Right atrium auricular region (tissue), 2 donors: ENCODE data around the gene VMAC. TPM values are rescaled to one million over a fixed set of nuclear protein-coding genes. Genes with fewer than 3 reads are reported as not detected.

ENCODE experiments used
- DNase-seq: peaks from one replicate; pipeline ENCODE4 v3.0.0-alpha.2; 2019; ENCODE audit warnings: low spot score
- H3K27ac ChIP-seq, 2 donors: fragments of 200-600 bp; sonication (generic); 1 replicate in 1 of 2; 2 replicates in 1 of 2; pipeline ENCODE4 v1.5.1; 2016 to 2019
- H3K27me3 ChIP-seq, 2 donors: fragments of 200-600 bp; sonication (generic); one replicate each; pipeline versions ENCODE4 v1.5.1 to v1.6.0; 2017 to 2019
- H3K36me3 ChIP-seq: fragments of 200-600 bp; sonication (generic); one replicate; pipeline ENCODE4 v1.5.1; 2016
- H3K4me1 ChIP-seq, 2 donors: fragments of 200-600 bp; sonication (generic); one replicate each; pipeline versions ENCODE4 v1.5.1 to v1.6.0; 2017 to 2019
- H3K4me3 ChIP-seq, 2 donors: fragments of 200-600 bp; sonication (generic); 1 replicate in 1 of 2; 2 replicates in 1 of 2; pipeline ENCODE4 v1.5.1; 2017 to 2019; ENCODE audit warnings: mild to moderate bottlenecking in 1 of 2, moderate library complexity in 1 of 2
- H3K9me3 ChIP-seq, 2 donors: fragments of 200-600 bp; sonication (generic); one replicate each; pipeline ENCODE4 v1.5.1; 2019
- total RNA-seq, 2 donors: library from RNA; depleted of rRNA; stranded (reverse); fragments of >200 nt; gene quantifications; one replicate each; pipeline ENCODE4 v1.1.0, GENCODE V29; 2016
- TF ChIP-seq, protein P1 (sequence below), 2 donors: fragments of 200-600 bp; sonication (generic); IDR thresholded peaks; one replicate each; pipeline ENCODE4 v1.5.1; 2019; ENCODE audit warnings: antibody characterized with exemption in 2 of 2

VMAC gene
- total RNA-seq, 2 donors from 2014 or later: 2.6 to 4.1 TPM

DNA sequence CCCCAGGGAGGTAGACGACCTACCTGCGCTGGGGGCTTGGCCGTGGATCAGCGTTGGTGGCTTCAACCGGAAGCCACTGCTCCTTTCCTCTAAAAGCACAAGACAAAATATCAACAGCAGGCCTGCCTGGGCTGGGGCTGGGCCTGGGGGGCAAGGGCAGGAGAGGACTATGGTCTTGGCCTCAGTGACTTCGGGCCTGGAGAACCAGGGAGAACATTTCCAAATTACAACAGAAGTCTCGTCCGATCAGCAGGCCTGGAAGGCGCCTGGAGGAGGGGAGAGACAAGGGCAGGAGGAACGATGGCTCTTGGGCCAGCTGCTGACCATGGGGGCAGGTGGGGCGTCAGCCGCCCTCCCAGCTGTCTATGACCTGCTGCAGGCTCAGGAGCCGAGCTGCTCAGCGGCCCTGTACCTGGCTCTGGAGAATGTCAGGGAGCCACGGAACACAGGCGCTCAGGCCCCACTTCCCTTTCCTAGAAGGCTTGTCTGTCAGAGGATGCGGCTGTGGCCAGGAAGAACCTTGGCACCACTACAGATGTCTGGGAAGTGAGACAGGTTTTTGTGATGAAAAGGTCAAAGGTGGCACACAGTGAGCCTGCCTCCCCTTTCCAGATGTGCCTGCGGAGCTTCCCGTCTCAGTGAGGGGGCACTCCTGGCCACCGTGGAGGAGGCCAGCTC lies 28.9 kb downstream of the VMAC start:
- H3K27me3 ChIP-seq: no peaks in the 10 kb centered on the region
- TF ChIP-seq, protein P1, sequence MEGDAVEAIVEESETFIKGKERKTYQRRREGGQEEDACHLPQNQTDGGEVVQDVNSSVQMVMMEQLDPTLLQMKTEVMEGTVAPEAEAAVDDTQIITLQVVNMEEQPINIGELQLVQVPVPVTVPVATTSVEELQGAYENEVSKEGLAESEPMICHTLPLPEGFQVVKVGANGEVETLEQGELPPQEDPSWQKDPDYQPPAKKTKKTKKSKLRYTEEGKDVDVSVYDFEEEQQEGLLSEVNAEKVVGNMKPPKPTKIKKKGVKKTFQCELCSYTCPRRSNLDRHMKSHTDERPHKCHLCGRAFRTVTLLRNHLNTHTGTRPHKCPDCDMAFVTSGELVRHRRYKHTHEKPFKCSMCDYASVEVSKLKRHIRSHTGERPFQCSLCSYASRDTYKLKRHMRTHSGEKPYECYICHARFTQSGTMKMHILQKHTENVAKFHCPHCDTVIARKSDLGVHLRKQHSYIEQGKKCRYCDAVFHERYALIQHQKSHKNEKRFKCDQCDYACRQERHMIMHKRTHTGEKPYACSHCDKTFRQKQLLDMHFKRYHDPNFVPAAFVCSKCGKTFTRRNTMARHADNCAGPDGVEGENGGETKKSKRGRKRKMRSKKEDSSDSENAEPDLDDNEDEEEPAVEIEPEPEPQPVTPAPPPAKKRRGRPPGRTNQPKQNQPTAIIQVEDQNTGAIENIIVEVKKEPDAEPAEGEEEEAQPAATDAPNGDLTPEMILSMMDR (IDR thresholded peaks at IDR 0.05): no peak
- no peak overlapping the region for H3K4me3 ChIP-seq
- no peaks in the 10 kb centered on the region for H3K9me3 ChIP-seq
- H3K4me1 ChIP-seq: peaks cover 0 to 34% of the 10 kb centered on the region in 2 donors
- no peak overlapping the region for H3K27ac ChIP-seq
- peaks cover 49% of the 10 kb centered on the region for H3K36me3 ChIP-seq
- no peak for DNase-seq

DNA sequence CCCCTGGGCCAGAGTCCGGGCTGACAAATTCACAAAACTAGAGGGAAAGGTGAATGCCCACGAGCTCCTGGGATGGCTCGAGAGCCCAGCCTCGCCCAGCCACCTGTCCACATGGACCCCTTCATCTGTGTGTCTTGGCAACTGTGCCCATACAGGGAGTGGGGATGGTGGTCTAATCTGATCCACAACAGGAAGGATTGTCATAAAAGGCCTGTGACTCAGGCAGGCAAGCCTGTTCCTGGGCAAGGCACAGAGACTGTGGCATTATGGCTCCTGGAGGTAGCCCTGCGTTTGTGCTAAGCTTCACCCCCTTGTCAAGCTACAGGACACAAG lies 29.4 kb downstream of the VMAC start:
- no peaks in the 10 kb centered on the region for H3K9me3 ChIP-seq

DNA sequence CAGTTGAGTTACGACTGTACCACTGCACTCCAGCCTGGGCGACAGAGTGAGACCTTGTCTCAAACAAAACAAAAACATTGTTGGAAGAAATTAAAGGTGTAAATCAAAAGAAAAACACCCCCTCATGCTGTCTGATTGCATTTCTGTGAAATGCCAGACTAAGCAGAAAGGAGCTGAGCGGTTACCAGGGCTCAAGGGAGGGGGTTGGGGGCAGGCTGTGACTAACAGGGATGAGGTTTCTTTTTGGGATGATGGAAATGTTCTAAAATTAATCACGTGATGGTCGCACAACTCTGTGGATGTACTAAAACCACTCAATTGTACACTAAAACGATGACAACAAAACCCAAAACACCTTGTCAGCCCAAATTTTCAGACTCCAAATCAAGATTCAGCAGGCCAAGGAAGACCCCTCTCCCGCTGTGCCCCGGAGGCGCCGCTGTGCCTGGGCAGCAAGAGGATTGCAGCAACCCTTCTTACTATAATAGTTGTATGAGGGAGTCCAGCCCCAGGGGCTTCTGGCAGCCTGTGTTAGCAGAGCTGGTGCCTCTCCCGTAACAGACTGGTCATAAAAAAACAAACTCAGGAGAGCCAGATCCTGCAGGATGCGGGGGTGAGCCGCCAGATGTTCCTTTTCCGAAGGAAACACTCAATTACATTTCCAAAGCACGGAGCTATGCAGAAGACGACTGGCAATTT lies 30.3 kb downstream of the VMAC start:
- Histone ChIP-seq H3K36me3 (peaks cover 35% of the 10 kb centered on the region), H3K27ac (peak overlapping the region; percentile 53 to 66), H3K4me1 (peaks cover 0 to 34% of the 10 kb centered on the region in 2 donors), H3K4me3 (no peak overlapping the region), H3K9me3 (no peaks in the 10 kb centered on the region), H3K27me3 (no peaks in the 10 kb centered on the region)
- DNase-seq: no peak
- TF ChIP-seq, protein P1 (IDR thresholded peaks at IDR 0.05): no peak

More for the DNA sequence above, 29.4 kb downstream of the VMAC start:
- H3K27ac ChIP-seq: no peak overlapping the region
- no peak for DNase-seq
- no peak overlapping the region for H3K4me3 ChIP-seq
- peaks cover 44% of the 10 kb centered on the region for H3K36me3 ChIP-seq
- H3K4me1 ChIP-seq: peaks cover 0 to 34% of the 10 kb centered on the region in 2 donors
- H3K27me3 ChIP-seq: no peaks in the 10 kb centered on the region
- TF ChIP-seq, protein P1 (IDR thresholded peaks at IDR 0.05): no peak

DNA sequence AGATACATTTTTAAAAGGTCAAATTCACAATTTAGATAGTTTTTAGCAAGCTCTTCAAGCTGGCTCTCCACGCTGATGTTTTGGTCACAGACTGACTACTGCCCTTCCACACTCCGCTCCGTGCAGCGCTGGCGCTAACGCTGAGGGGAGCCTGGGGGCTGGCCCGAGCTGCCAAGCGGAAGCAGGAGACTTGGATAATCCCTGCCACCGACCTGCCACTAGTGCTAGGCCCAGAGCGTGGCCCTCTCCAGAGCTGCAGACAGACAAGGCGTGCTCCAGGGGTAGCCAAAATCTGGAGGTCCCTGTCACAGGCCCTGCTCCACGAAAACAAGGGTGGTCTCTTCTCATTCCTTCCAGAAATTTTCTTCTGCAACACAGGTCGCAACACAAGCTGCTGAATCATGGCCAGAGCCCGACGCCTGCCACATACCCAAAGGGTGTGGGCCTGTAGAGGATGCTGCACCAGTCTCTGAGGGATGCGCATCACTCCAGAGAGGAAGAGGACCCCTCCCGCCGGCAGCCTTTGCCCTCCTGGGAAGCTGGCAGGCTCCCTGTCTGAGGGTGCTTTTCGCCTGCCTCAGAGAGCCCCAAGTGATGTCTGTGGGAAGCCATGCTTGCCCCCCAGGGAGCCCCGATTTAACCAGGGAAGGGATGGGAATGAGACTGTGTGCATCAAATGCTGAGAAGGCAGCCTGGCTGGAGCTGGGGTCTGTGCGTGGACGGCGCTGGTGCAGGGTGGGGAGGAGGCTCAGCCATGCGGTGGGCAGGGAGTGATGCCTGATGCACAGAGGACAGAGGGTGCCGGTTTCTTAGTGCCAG lies 31.0 kb downstream of the VMAC start:
- H3K9me3 ChIP-seq: no peaks in the 10 kb centered on the region
- DNase-seq: no peak
- H3K4me1 ChIP-seq: peaks cover 0 to 34% of the 10 kb centered on the region in 2 donors
- H3K4me3 ChIP-seq: no peak overlapping the region
- H3K36me3 ChIP-seq: peaks cover 31% of the 10 kb centered on the region
- TF ChIP-seq, protein P1 (IDR thresholded peaks at IDR 0.05): no peak
- H3K27ac ChIP-seq: peak overlapping the region; percentile 43 to 53
- H3K27me3 ChIP-seq: no peaks in the 10 kb centered on the region

DNA sequence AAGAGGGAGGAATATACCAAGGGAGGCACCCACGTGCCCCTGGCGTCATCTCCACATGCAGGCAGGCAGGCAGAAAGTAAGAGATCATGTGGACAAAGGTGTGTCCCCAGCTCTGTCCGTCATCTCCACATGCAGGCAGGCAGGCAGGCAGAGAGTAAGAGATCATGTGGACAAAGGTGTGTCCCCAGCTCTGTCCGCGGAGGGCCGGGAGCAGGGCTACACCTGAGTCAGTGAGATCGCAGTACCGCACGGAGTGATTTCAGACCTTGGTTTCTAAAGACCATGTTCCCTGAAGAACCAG lies 31.6 kb downstream of the VMAC start:
- H3K36me3 ChIP-seq: peaks cover 31% of the 10 kb centered on the region
- no peak for DNase-seq
- no peaks in the 10 kb centered on the region for H3K27me3 ChIP-seq
- H3K9me3 ChIP-seq: no peaks in the 10 kb centered on the region
- H3K4me3 ChIP-seq: no peak overlapping the region
- H3K27ac ChIP-seq: no peak overlapping the region
- TF ChIP-seq, protein P1 (IDR thresholded peaks at IDR 0.05): no peak
- peaks cover 0 to 34% of the 10 kb centered on the region in 2 donors for H3K4me1 ChIP-seq
